ENCODE measurements around the gene SLC35B4.

DNA sequence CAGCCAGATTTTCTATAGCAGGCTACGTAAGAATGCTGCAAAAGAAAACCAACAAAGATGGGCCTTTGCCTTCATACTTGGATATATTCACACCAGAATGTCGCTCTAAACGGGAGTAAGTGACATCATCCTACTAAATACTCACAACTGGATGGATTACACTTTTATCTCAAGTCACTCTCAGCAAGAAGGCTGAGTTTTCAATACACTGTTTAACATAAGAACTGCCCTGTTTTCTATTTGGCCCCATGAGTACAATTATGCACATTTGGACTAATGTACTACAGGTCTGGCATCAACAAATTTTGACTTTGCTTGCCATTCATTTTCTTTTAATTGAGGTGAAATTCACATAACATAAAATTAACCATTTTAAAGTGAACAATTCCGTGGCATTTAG is 8.2 kb downstream of the SLC35B4 start:
- TF ChIP-seq, protein P1, sequence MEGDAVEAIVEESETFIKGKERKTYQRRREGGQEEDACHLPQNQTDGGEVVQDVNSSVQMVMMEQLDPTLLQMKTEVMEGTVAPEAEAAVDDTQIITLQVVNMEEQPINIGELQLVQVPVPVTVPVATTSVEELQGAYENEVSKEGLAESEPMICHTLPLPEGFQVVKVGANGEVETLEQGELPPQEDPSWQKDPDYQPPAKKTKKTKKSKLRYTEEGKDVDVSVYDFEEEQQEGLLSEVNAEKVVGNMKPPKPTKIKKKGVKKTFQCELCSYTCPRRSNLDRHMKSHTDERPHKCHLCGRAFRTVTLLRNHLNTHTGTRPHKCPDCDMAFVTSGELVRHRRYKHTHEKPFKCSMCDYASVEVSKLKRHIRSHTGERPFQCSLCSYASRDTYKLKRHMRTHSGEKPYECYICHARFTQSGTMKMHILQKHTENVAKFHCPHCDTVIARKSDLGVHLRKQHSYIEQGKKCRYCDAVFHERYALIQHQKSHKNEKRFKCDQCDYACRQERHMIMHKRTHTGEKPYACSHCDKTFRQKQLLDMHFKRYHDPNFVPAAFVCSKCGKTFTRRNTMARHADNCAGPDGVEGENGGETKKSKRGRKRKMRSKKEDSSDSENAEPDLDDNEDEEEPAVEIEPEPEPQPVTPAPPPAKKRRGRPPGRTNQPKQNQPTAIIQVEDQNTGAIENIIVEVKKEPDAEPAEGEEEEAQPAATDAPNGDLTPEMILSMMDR (IDR thresholded peaks at IDR 0.05; ENCODE audit: borderline replicate concordance, extremely low read depth, low read length, poor library complexity, severe bottlenecking), result no peak
- TF ChIP-seq EZH2 (IDR thresholded peaks at IDR 0.05; ENCODE audit: borderline replicate concordance, low read depth, low read length, severe bottlenecking), result no peak
